WTC11 (cell line): ENCODE results near the gene NACC2. TPM values are rescaled to one million over a fixed set of nuclear protein-coding genes. Genes with fewer than 3 reads are reported as not detected.

ENCODE experiments used
- ATAC-seq: fragments of 200-7000 bp; cut with Tn5 transposase; 2 replicates; pipeline ENCODE4 v1.10.0; 2021; ENCODE audit warnings: mild to moderate bottlenecking, moderate library complexity
- CTCF ChIA-PET: fragments of 300-600 bp; sonication (Branson Sonifier 250); formaldehyde crosslinking; loops from one replicate; lab custom pipeline; 2021; ENCODE audit warnings: antibody characterized with exemption; lab: Charles Lee
- POLR2A ChIA-PET: fragments of 350-600 bp; sonication (Branson Sonifier 250); formaldehyde crosslinking; loops from one replicate; lab custom pipeline; 2021; ENCODE audit warnings: antibody characterized with exemption; lab: Charles Lee
- DNase-seq: peaks from one replicate; pipeline ENCODE4 v3.0.0; 2021; ENCODE audit warnings: low spot score
- H3K27ac Mint-ChIP-seq: 2 replicates; pipeline ENCODE4 v1.8.0; 2021; ENCODE audit warnings: mixed read lengths
- H3K27me3 Mint-ChIP-seq: 2 replicates; pipeline ENCODE4 v1.8.0; 2021; ENCODE audit warnings: low read depth, mild to moderate bottlenecking, moderate library complexity, mixed read lengths
- H3K36me3 Mint-ChIP-seq: 2 replicates; pipeline ENCODE4 v1.8.0; 2021; ENCODE audit warnings: mixed read lengths
- H3K4me1 Mint-ChIP-seq: 2 replicates; pipeline ENCODE4 v1.8.0; 2022; ENCODE audit warnings: mixed read lengths
- H3K4me3 Mint-ChIP-seq: 2 replicates; pipeline ENCODE4 v1.8.0; 2021; ENCODE audit warnings: mild to moderate bottlenecking, moderate library complexity, mixed read lengths
- H3K9me3 Mint-ChIP-seq: 2 replicates; pipeline ENCODE4 v1.8.0; 2021; ENCODE audit warnings: mixed read lengths
- AFF4 ChIP-seq: sonication (generic); formaldehyde crosslinking; IDR thresholded peaks from 2 replicates; pipeline ENCODE4 v1.8.1; 2023; ENCODE audit warnings: mild to moderate bottlenecking, missing genetic modification reagents, borderline replicate concordance
- ATF1 ChIP-seq: sonication (generic); formaldehyde crosslinking; IDR thresholded peaks from 2 replicates; pipeline ENCODE4 v1.8.1; 2023; ENCODE audit warnings: mild to moderate bottlenecking, moderate library complexity, missing genetic modification reagents
- ATF3 ChIP-seq: sonication (generic); formaldehyde crosslinking; conservative IDR thresholded peaks from 2 replicates; pipeline ENCODE4 v1.8.1; 2022; ENCODE audit warnings: mild to moderate bottlenecking, missing genetic modification reagents
- CDX4 ChIP-seq: fragments of 250-450 bp; sonication (Bioruptor Pico); IDR thresholded peaks from 2 replicates; pipeline ENCODE4 v1.9.0; 2021; ENCODE audit warnings: moderate library complexity, mild to moderate bottlenecking, inconsistent platforms, borderline replicate concordance
- CTCF ChIP-seq: fragments of 200-600 bp; IDR thresholded peaks from 2 replicates; pipeline ENCODE4 v1.8.0; 2022; ENCODE audit warnings: antibody characterized with exemption
- E2F4 ChIP-seq: sonication (generic); formaldehyde crosslinking; IDR thresholded peaks from 2 replicates; pipeline ENCODE4 v1.8.1; 2022; ENCODE audit warnings: low read depth, mild to moderate bottlenecking, moderate library complexity, missing genetic modification reagents, borderline replicate concordance
- ESRRA ChIP-seq: sonication (generic); formaldehyde crosslinking; IDR thresholded peaks from 2 replicates; pipeline ENCODE4 v1.8.1; 2022; ENCODE audit warnings: mild to moderate bottlenecking, missing genetic modification reagents, borderline replicate concordance
- FOXK1 ChIP-seq: sonication (generic); formaldehyde crosslinking; IDR thresholded peaks from 2 replicates; pipeline ENCODE4 v1.8.0; 2022; ENCODE audit warnings: mild to moderate bottlenecking, moderate library complexity, missing genetic modification reagents
- GTF2I ChIP-seq: fragments of 250-450 bp; sonication (Bioruptor Pico); conservative IDR thresholded peaks from 2 replicates; pipeline ENCODE4 v1.4.0; 2021; ENCODE audit warnings: mild to moderate bottlenecking
- HMGA2 ChIP-seq: fragments of 250-450 bp; sonication (Bioruptor Pico); IDR thresholded peaks from 2 replicates; pipeline ENCODE4 v1.4.0; 2021; ENCODE audit warnings: mild to moderate bottlenecking, moderate library complexity
- MAX ChIP-seq: sonication (generic); formaldehyde crosslinking; IDR thresholded peaks from 2 replicates; pipeline ENCODE4 v1.8.0; 2022; ENCODE audit warnings: mild to moderate bottlenecking, missing genetic modification reagents
- MXD4 ChIP-seq: fragments of 250-450 bp; sonication (Bioruptor Pico); IDR thresholded peaks from 2 replicates; pipeline ENCODE4 v1.8.0; 2021; ENCODE audit warnings: mild to moderate bottlenecking, moderate library complexity, borderline replicate concordance
- NFYB ChIP-seq: sonication (generic); formaldehyde crosslinking; conservative IDR thresholded peaks from 2 replicates; pipeline ENCODE4 v1.8.0; 2022; ENCODE audit warnings: low read depth, missing genetic modification reagents
- NR1H2 ChIP-seq: sonication (generic); formaldehyde crosslinking; IDR thresholded peaks from 2 replicates; pipeline ENCODE4 v1.9.0; 2021; ENCODE audit warnings: mild to moderate bottlenecking, moderate library complexity, missing genetic modification reagents
- NR3C1 ChIP-seq: sonication (generic); formaldehyde crosslinking; conservative IDR thresholded peaks from 2 replicates; pipeline ENCODE4 v1.8.1; 2023; ENCODE audit warnings: low read depth, mild to moderate bottlenecking, missing genetic modification reagents
- TEAD4 ChIP-seq: sonication (generic); formaldehyde crosslinking; IDR thresholded peaks from 2 replicates; pipeline ENCODE4 v1.8.0; 2022; ENCODE audit warnings: mild to moderate bottlenecking, missing genetic modification reagents
- TP53 ChIP-seq: sonication (generic); formaldehyde crosslinking; IDR thresholded peaks from 2 replicates; pipeline ENCODE4 v1.8.1; 2023; ENCODE audit warnings: mild to moderate bottlenecking, missing genetic modification reagents
- USF2 ChIP-seq: sonication (generic); formaldehyde crosslinking; IDR thresholded peaks from 2 replicates; pipeline ENCODE4 v1.8.1; 2023; ENCODE audit warnings: mild to moderate bottlenecking, missing genetic modification reagents, moderate library complexity
- ZNF121 ChIP-seq: sonication (generic); formaldehyde crosslinking; IDR thresholded peaks from 2 replicates; pipeline ENCODE4 v1.8.0; 2023; ENCODE audit warnings: missing genetic modification reagents
- ZNF232 ChIP-seq: sonication (generic); formaldehyde crosslinking; IDR thresholded peaks from 2 replicates; pipeline ENCODE4 v1.8.0; 2022; ENCODE audit warnings: mild to moderate bottlenecking, missing genetic modification reagents
- total RNA-seq: library from RNA; stranded (reverse); gene quantifications from 3 replicates; pipeline ENCODE4 v1.2.3, GENCODE V29; 2021

The NACC2 gene
- total RNA-seq, 1 experiment from 2014 or later = 17.1 TPM

GRCh38 chr9:135989722-135990467, 105.2 kb downstream of the NACC2 start (continued):
- TF ChIP-seq CTCF = no peak
- no peak for TF ChIP-seq NR1H2
- TF ChIP-seq ATF1 (CRISPR knock-in tag) = no peak
- TF ChIP-seq MXD4 (CRISPR knock-in tag) = no peak
- TF ChIP-seq ESRRA (CRISPR knock-in tag) = no peak
- no peak for TF ChIP-seq MAX (CRISPR knock-in tag)
- TF ChIP-seq NR3C1 (CRISPR knock-in tag) = no peak
- no peak for TF ChIP-seq HMGA2 (CRISPR knock-in tag)

- H3K4me1 Mint-ChIP-seq = peaks cover 21% of the 10 kb centered on the region
- no peak overlapping the region for H3K27ac Mint-ChIP-seq
- no peaks in the 10 kb centered on the region for H3K36me3 Mint-ChIP-seq
- CTCF ChIA-PET = interaction anchor here (1.0 to 4.3 kb wide), 4 partner anchors 14 to 149 kb away, joined by 3 to 17 read pairs (median 9); no protein-coding TSS in a partner anchor
- H3K27me3 Mint-ChIP-seq = no peaks in the 10 kb centered on the region
- TF ChIP-seq USF2 (no peak), NFYB (CRISPR knock-in tag) (no peak), AFF4 (CRISPR knock-in tag) (no peak), E2F4 (CRISPR knock-in tag) (no peak), NR3C1 (CRISPR knock-in tag) (no peak)
- no peaks in the 10 kb centered on the region for H3K9me3 Mint-ChIP-seq
- POLR2A ChIA-PET = interaction anchor here (0.8 kb wide), 1 partner anchor 22 kb away, joined by 3 read pairs; no protein-coding TSS in a partner anchor
- DNase-seq = no peak
- no peak overlapping the region for H3K4me3 Mint-ChIP-seq
- ATAC-seq = no peak
Measured at GRCh38 chr9:135989157-135989556, 105.9 kb downstream of the NACC2 start.

- TF ChIP-seq TP53 (CRISPR knock-in tag) (no peak), CDX4 (no peak), ZNF121 (CRISPR knock-in tag) (no peak), GTF2I (no peak), FOXK1 (CRISPR knock-in tag) (no peak), ATF3 (no peak), ZNF232 (CRISPR knock-in tag) (no peak), TEAD4 (CRISPR knock-in tag) (no peak)
- CTCF ChIA-PET = interaction anchor here (1.0 to 4.3 kb wide), 4 partner anchors 14 to 150 kb away, joined by 3 to 17 read pairs (median 9); no protein-coding TSS in a partner anchor
- DNase-seq = no peak
- ATAC-seq = no peak
- POLR2A ChIA-PET = interaction anchor here (0.8 kb wide), 1 partner anchor 21 kb away, joined by 3 read pairs; no protein-coding TSS in a partner anchor
- Mint-ChIP-seq H3K4me3 (no peak overlapping the region), H3K27ac (no peak overlapping the region), H3K36me3 (no peaks in the 10 kb centered on the region), H3K27me3 (no peaks in the 10 kb centered on the region), H3K4me1 (peaks cover 14% of the 10 kb centered on the region), H3K9me3 (no peaks in the 10 kb centered on the region)
Measured at GRCh38 chr9:135988493-135988892, 106.6 kb downstream of the NACC2 start.
